GM23248 (cell line): Measurements from ENCODE around the gene CALHM2. TPM values are rescaled to one million over a fixed set of nuclear protein-coding genes. Genes with fewer than 3 reads are reported as not detected.

Experiments
- DNase-seq: peaks from one replicate; pipeline ENCODE4 v3.0.0-alpha.2; 2015
- H2AFZ ChIP-seq: fragments of 200-600 bp; sonication (generic); 2 replicates; pipeline ENCODE4 v1.6.1; 2016; ENCODE audit warnings: antibody characterized with exemption
- H3F3A ChIP-seq: fragments of 200-600 bp; sonication (generic); 2 replicates; pipeline ENCODE4 v1.6.1; 2016; ENCODE audit warnings: mild to moderate bottlenecking, antibody characterized with exemption, mixed run types; ENCODE audit not compliant: insufficient read depth
- H3K27ac ChIP-seq: fragments of 200-600 bp; sonication (generic); 2 replicates; pipeline ENCODE4 v1.5.1; 2016; ENCODE audit warnings: mild to moderate bottlenecking
- H3K27me3 ChIP-seq: fragments of 200-600 bp; sonication (generic); replicated peaks from 2 replicates; pipeline ENCODE4 v1.6.1; 2016; ENCODE audit warnings: mild to moderate bottlenecking; ENCODE audit not compliant: insufficient read depth
- H3K36me3 ChIP-seq: fragments of 200-600 bp; sonication (generic); 2 replicates; pipeline ENCODE4 v1.6.1; 2016; ENCODE audit warnings: low read depth, mild to moderate bottlenecking
- H3K4me1 ChIP-seq: fragments of 200-600 bp; sonication (generic); 2 replicates; pipeline ENCODE4 v1.6.1; 2016; ENCODE audit warnings: mild to moderate bottlenecking; ENCODE audit not compliant: insufficient read depth
- H3K4me2 ChIP-seq: fragments of 200-600 bp; sonication (generic); one replicate; pipeline ENCODE4 v1.6.1; 2016; ENCODE audit warnings: mild to moderate bottlenecking; ENCODE audit not compliant: unreplicated experiment
- H3K4me3 ChIP-seq: fragments of 200-600 bp; sonication (generic); 2 replicates; pipeline ENCODE4 v1.5.1; 2016; ENCODE audit warnings: mild to moderate bottlenecking
- H3K79me2 ChIP-seq: fragments of 200-600 bp; sonication (generic); 2 replicates; pipeline ENCODE4 v1.6.1; 2016; ENCODE audit warnings: mild to moderate bottlenecking; ENCODE audit not compliant: insufficient read depth
- H3K9ac ChIP-seq: fragments of 200-600 bp; sonication (generic); 2 replicates; pipeline ENCODE4 v1.6.1; 2016; ENCODE audit warnings: mild to moderate bottlenecking
- H3K9me2 ChIP-seq: fragments of 200-600 bp; sonication (generic); 2 replicates; pipeline ENCODE4 v1.6.1; 2016; ENCODE audit warnings: mixed run types, mild to moderate bottlenecking, moderate library complexity; ENCODE audit not compliant: insufficient read depth
- H3K9me3 ChIP-seq: fragments of 200-600 bp; sonication (generic); one replicate; pipeline ENCODE4 v1.6.1; 2017; ENCODE audit warnings: low read depth
- H4K20me1 ChIP-seq: fragments of 200-600 bp; sonication (generic); 2 replicates; pipeline ENCODE4 v1.6.0; 2016; ENCODE audit not compliant: insufficient read depth
- EZH2 ChIP-seq: fragments of 200-600 bp; sonication (generic); IDR thresholded peaks from 2 replicates; pipeline ENCODE4 v1.6.1; 2018; ENCODE audit warnings: antibody characterized with exemption, mild to moderate bottlenecking; ENCODE audit not compliant: insufficient read depth, poor library complexity, severe bottlenecking
- EZH2phosphoT487 ChIP-seq: fragments of 200-600 bp; sonication (generic); IDR thresholded peaks from 2 replicates; pipeline ENCODE4 v1.6.1; 2018; ENCODE audit warnings: antibody characterized with exemption, moderate library complexity, mild to moderate bottlenecking, low read depth; ENCODE audit not compliant: insufficient read depth
- WGBS, 2 experiments: methylation state at CpG; one replicate each; pipeline ENCODE4 v1.1.6; 2015 to 2017; ENCODE audit warnings: low lambda C conversion rate in 2 of 2, low coverage in 1 of 2; ENCODE audit errors: missing lambda C conversion rate in 2 of 2; 5-methylcytosine and 5-hydroxymethylcytosine counted together
- in situ Hi-C: fragments of 300-500 bp; cut with MboI; formaldehyde crosslinking; loops from 2 replicates; pipeline ENCODE4 v1.15.0; 2020
- polyA plus RNA-seq: library from polyadenylated mRNA; unstranded; fragments of >200 nt; fragmentation: Nextera tagmentation; extraction: Ambion mirVana; gene quantifications from 2 replicates; pipeline ENCODE4 v1.2.1, GENCODE V29; 2016
- total RNA-seq: library from RNA; depleted of rRNA; stranded (reverse); fragments of >200 nt; shearing (Covaris generic); gene quantifications from 2 replicates; pipeline ENCODE4 v1.2.3, GENCODE V29; 2014; rRNA removed

Gene CALHM2, protein sequence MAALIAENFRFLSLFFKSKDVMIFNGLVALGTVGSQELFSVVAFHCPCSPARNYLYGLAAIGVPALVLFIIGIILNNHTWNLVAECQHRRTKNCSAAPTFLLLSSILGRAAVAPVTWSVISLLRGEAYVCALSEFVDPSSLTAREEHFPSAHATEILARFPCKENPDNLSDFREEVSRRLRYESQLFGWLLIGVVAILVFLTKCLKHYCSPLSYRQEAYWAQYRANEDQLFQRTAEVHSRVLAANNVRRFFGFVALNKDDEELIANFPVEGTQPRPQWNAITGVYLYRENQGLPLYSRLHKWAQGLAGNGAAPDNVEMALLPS
- total RNA-seq (62.6 and 74.3 TPM in 2 replicates), polyA plus RNA-seq (78.6 and 80.0 TPM in 2 replicates)

DNA sequence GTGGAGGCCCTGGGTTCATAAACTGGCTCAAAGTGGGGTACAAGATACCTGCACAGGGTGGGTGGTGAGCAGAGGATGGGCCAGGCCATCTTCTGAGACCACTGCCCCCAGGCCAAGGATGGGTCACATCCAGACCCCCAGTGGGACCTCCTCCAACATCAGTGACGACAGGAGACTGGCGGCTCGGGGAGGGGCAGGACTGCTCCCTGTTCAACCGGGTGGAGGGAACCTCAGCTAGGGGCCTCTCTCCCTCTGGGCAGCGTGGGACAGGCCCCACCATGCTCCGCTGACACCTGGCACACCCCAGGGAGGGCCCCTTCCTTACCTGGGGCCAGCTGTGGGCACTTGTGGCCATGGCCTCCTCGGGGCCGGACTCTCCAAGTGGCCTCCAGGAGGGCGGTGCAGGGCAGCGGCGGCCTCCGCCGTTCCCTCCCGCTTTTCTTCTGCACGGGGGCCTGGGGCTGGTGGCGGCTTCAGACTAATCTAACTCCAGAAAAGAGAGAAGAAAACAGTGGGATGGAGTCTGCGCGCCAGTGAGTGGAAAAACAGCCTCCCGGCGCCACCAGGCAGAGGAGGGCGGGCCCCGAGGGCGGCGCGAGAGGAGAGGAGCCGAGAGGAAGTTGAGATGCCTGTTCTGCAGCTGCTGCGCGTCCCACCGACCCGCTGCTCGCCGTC is at the start of gene CALHM2:
TSS of gene CALHM2 (minus strand) at position 540 of the 675 bp plus-strand sequence. CDS start 2,429 bp downstream, outside the sequence.
- H4K20me1 ChIP-seq, result no peaks in the 10 kb centered on the region
- no peaks in the 10 kb centered on the region for H3K27me3 ChIP-seq
- no peaks in the 10 kb centered on the region for H3K9me3 ChIP-seq
- peak within 1 kb of the TSS; percentile 91 for H3K4me2 ChIP-seq
- peaks cover 21% of the 10 kb centered on the region for H3K36me3 ChIP-seq
- peaks cover 45% of the 10 kb centered on the region for H3K79me2 ChIP-seq
- DNase-seq, result peak; percentile 84
- H3K9ac ChIP-seq, result peak within 1 kb of the TSS; percentile 92
- no peaks in the 10 kb centered on the region for H3K9me2 ChIP-seq
- no peak for TF ChIP-seq EZH2phosphoT487
- no peak for TF ChIP-seq EZH2
- peak within 1 kb of the TSS; percentile 82 for H2AFZ ChIP-seq
- peak within 1 kb of the TSS; percentile 90 for H3K4me3 ChIP-seq
- 1 to 2% methylated on average over 18 to 29 of the region's 32 CpGs for whole genome bisulfite sequencing, 2 experiments
- peak within 1 kb of the TSS; percentile 88 for H3K27ac ChIP-seq
- peaks cover 38% of the 10 kb centered on the region for H3F3A ChIP-seq
- H3K4me1 ChIP-seq, result peaks cover 39% of the 10 kb centered on the region
- in situ Hi-C loops, result no loop called here

- peaks cover 29% of the 10 kb centered on the region for H3K27me3 ChIP-seq
- H3K4me2 ChIP-seq, result no peak overlapping the region
- H3K27ac ChIP-seq, result no peak overlapping the region
- H3K4me1 ChIP-seq, result no peaks in the 10 kb centered on the region
- H3K79me2 ChIP-seq, result no peaks in the 10 kb centered on the region
- no peaks in the 10 kb centered on the region for H3K9me2 ChIP-seq
- no peaks in the 10 kb centered on the region for H3K36me3 ChIP-seq
- no peaks in the 10 kb centered on the region for H3F3A ChIP-seq
- WGBS, 2 experiments, result 83 to 88% methylated on average over 3 of the region's 3 CpGs
- no peak for DNase-seq
- no peaks in the 10 kb centered on the region for H4K20me1 ChIP-seq
- in situ Hi-C loops, result no loop called here
- H2AFZ ChIP-seq, result no peak overlapping the region
- no peak for TF ChIP-seq EZH2
- no peak for TF ChIP-seq EZH2phosphoT487
- H3K9ac ChIP-seq, result no peak overlapping the region
- H3K4me3 ChIP-seq, result no peak overlapping the region
- H3K9me3 ChIP-seq, result no peaks in the 10 kb centered on the region
Observed at GRCh38 chr10:103501186-103501585, 49.0 kb upstream of the CALHM2 start.

DNA sequence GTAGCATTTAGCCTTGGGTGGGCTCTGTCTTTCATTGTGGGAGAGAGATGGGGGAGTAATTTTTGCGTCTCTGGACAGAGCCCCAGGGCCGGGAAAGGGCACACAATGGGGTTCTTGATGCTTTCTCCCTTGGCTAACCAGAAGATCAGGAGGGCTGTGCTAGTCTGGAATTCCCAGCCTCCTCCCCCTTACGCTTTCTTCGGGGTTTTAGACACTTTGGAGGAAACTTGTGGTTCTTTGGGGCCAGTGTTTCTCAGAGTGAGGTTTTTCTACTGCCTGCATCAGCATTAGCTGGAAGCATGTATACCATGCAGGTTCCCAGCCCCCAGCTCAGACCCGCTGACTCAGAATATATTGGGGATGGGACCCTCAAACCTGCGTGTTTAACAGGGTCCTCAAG is 48.3 kb upstream of the CALHM2 start:
- no peak for TF ChIP-seq EZH2
- no peak for TF ChIP-seq EZH2phosphoT487
- no peak overlapping the region for H3K27ac ChIP-seq
- in situ Hi-C loops, result no loop called here

GRCh38 chr10:103499881-103500280 is 47.7 kb upstream of the CALHM2 start:
- Histone ChIP-seq H3K9me2 (no peaks in the 10 kb centered on the region), H3K79me2 (no peaks in the 10 kb centered on the region), H4K20me1 (no peaks in the 10 kb centered on the region), H3K4me1 (no peaks in the 10 kb centered on the region), H2AFZ (no peak overlapping the region), H3K36me3 (no peaks in the 10 kb centered on the region), H3K4me2 (no peak overlapping the region), H3K27me3 (peaks cover 34% of the 10 kb centered on the region), H3K4me3 (no peak overlapping the region), H3K9ac (no peak overlapping the region), H3K9me3 (no peaks in the 10 kb centered on the region), H3K27ac (no peak overlapping the region), H3F3A (no peaks in the 10 kb centered on the region)
- TF ChIP-seq EZH2phosphoT487, result no peak
- no peak for TF ChIP-seq EZH2
- DNase-seq, result peak; percentile 38
- in situ Hi-C loops, result no loop called here
- WGBS, 2 experiments, result 39 to 40% methylated on average over 7 of the region's 7 CpGs

More for the DNA sequence above, 48.3 kb upstream of the CALHM2 start:
- Histone ChIP-seq H3K9me3 (no peaks in the 10 kb centered on the region), H3K4me3 (no peak overlapping the region), H3K9me2 (no peaks in the 10 kb centered on the region), H2AFZ (no peak overlapping the region), H3K9ac (no peak overlapping the region), H3K36me3 (no peaks in the 10 kb centered on the region), H3K4me2 (no peak overlapping the region), H3K79me2 (no peaks in the 10 kb centered on the region), H3F3A (no peaks in the 10 kb centered on the region), H3K4me1 (no peaks in the 10 kb centered on the region), H4K20me1 (no peaks in the 10 kb centered on the region), H3K27me3 (peaks cover 28% of the 10 kb centered on the region)
- DNase-seq, result no peak
- 71 to 73% methylated on average over 6 of the region's 6 CpGs for WGBS, 2 experiments
